Body of pancreas (tissue), 4 donors: Measurements from ENCODE around the gene CCDC91. TPM values are rescaled to one million over a fixed set of nuclear protein-coding genes. Genes with fewer than 3 reads are reported as not detected.

Experiments used
- ATAC-seq: fragments of 150-250 bp; one replicate; pipeline ENCODE4 v1.9.1; 2016
- DNase-seq, 4 donors: peaks; one replicate each; pipeline ENCODE4 v3.0.0-alpha.2; 2019
- H3K27ac ChIP-seq, 4 donors: fragments of 200-600 bp; sonication (generic); 1 replicate in 3 of 4; 2 replicates in 1 of 4; pipeline versions ENCODE4 v1.5.1 to v1.6.1; 2016 to 2019; ENCODE audit warnings: mild to moderate bottlenecking in 1 of 4, mixed read lengths in 1 of 4, moderate library complexity in 1 of 4
- H3K27me3 ChIP-seq, 2 donors: fragments of 200-600 bp; sonication (generic); one replicate each; pipeline ENCODE4 v1.6.0; 2016; ENCODE audit warnings: mild to moderate bottlenecking in 1 of 2
- H3K36me3 ChIP-seq, 2 donors: fragments of 200-600 bp; sonication (generic); replicated peaks in 1 of 2; 2 replicates each; pipeline ENCODE4 v1.5.1; 2016; ENCODE audit warnings: low read depth in 2 of 2; ENCODE audit not compliant: insufficient read depth in 1 of 2
- H3K4me1 ChIP-seq: fragments of 200-600 bp; sonication (generic); one replicate; pipeline ENCODE4 v1.6.0; 2016
- H3K4me3 ChIP-seq, 2 donors: fragments of 200-600 bp; sonication (generic); 1 replicate in 1 of 2; 2 replicates in 1 of 2; pipeline ENCODE4 v1.5.1; 2016 to 2019
- H3K9me3 ChIP-seq, 3 donors: fragments of 200-600 bp; sonication (generic); 1 replicate in 2 of 3; 2 replicates in 1 of 3; pipeline ENCODE4 v1.5.1; 2016
- CTCF ChIP-seq, 7 experiments: fragments of 450-650 bp in 4 of 7; fragments of 200-600 bp in 3 of 7; sonication (generic) in 3 of 7; IDR thresholded peaks; one replicate each; pipeline ENCODE4 v1.5.1; 2016 to 2019; ENCODE audit warnings: antibody characterized with exemption in 7 of 7
- POLR2A ChIP-seq, 3 donors: fragments of 450-650 bp; IDR thresholded peaks; one replicate each; pipeline ENCODE4 v1.6.1; 2016; ENCODE audit warnings: antibody characterized with exemption in 3 of 3, mild to moderate bottlenecking in 2 of 3
- WGBS, 2 donors: methylation state at CpG; one replicate each; pipeline ENCODE4 v1.1.5; 2017; 5-methylcytosine and 5-hydroxymethylcytosine counted together
- intact Hi-C: fragments of 100-400 bp; cut with DNase I; formaldehyde crosslinking; loops from one replicate; pipeline ENCODE4 v1.15.1; 2023
- total RNA-seq, 2 donors: library from RNA; depleted of rRNA; stranded (reverse); fragments of >200 nt; gene quantifications; one replicate each; pipeline ENCODE4 v1.1.0, GENCODE V29; 2016

CCDC91 gene
- total RNA-seq, result 10 to 100 TPM; 31.9 to 35.6 TPM

- H3K4me1 ChIP-seq, result peaks cover 27% of the 10 kb centered on the region
Measured at GRCh38 chr12:28190321-28191050, at the start of gene CCDC91. Gene CCDC91, plus strand, starts transcription at chr12:28190456. Its CDS starts 66,760 bp downstream, at chr12:28257216.

GRCh38 chr12:28144059-28144458 lies 46.2 kb upstream of the CCDC91 start:
- no peak for TF ChIP-seq POLR2A (IDR thresholded peaks at IDR 0.05)
- no peak for TF ChIP-seq CTCF (IDR thresholded peaks at IDR 0.05)
- DNase-seq, result no peak
- no peak for ATAC-seq
- no peak overlapping the region for H3K27ac ChIP-seq
- no peak overlapping the region for H3K4me3 ChIP-seq
- intact Hi-C loops, result no loop called here
- no peaks in the 10 kb centered on the region for H3K27me3 ChIP-seq
- H3K36me3 ChIP-seq, result no peaks in the 10 kb centered on the region
- no peaks in the 10 kb centered on the region for H3K9me3 ChIP-seq
- WGBS, 2 donors, result 78 to 85% methylated on average over 8 of the region's 8 CpGs
- H3K4me1 ChIP-seq, result no peaks in the 10 kb centered on the region

More at GRCh38 chr12:28190321-28191050, at the start of gene CCDC91:
- peak in 3 of 7 experiments; percentile 10 to 33 (median 12) for TF ChIP-seq CTCF (IDR thresholded peaks at IDR 0.05)
- TF ChIP-seq POLR2A (IDR thresholded peaks at IDR 0.05), result peak; percentile 85 to 88 (median 87)
- peak; percentile 83 for ATAC-seq
- no peaks in the 10 kb centered on the region for H3K27me3 ChIP-seq
- H3K4me3 ChIP-seq, result peak within 1 kb of the TSS; percentile 59 to 82
- no peaks in the 10 kb centered on the region for H3K9me3 ChIP-seq
- H3K27ac ChIP-seq, result peak within 1 kb of the TSS; percentile 98 to 100 (median 99)
- intact Hi-C loops, result no loop called here
- DNase-seq, result peak; percentile 90 to 92 (median 92)
- H3K36me3 ChIP-seq, result no peaks in the 10 kb centered on the region
- 1% methylated on average over 52 to 72 of the region's 72 CpGs for WGBS, 2 donors

- Histone ChIP-seq H3K27ac (no peak overlapping the region), H3K4me1 (no peaks in the 10 kb centered on the region), H3K36me3 (no peaks in the 10 kb centered on the region), H3K27me3 (no peaks in the 10 kb centered on the region), H3K9me3 (no peaks in the 10 kb centered on the region), H3K4me3 (no peak overlapping the region)
- intact Hi-C loops, result no loop called here
- 89 to 93% methylated on average over 2 of the region's 2 CpGs for WGBS, 2 donors
- TF ChIP-seq CTCF (IDR thresholded peaks at IDR 0.05), result no peak
- TF ChIP-seq POLR2A (IDR thresholded peaks at IDR 0.05), result no peak
- ATAC-seq, result no peak
- no peak for DNase-seq
Measured at GRCh38 chr12:28144532-28144931, 45.7 kb upstream of the CCDC91 start.

GRCh38 chr12:28145216-28145615 lies 45.0 kb upstream of the CCDC91 start:
- WGBS, 2 donors, result 77 to 91% methylated on average over 4 of the region's 4 CpGs
- no peaks in the 10 kb centered on the region for H3K4me1 ChIP-seq
- no peak overlapping the region for H3K4me3 ChIP-seq
- TF ChIP-seq POLR2A (IDR thresholded peaks at IDR 0.05) (no peak), CTCF (IDR thresholded peaks at IDR 0.05) (no peak)
- ATAC-seq (no peak), DNase-seq (no peak)
- intact Hi-C loops, result no loop called here
- H3K9me3 ChIP-seq, result no peaks in the 10 kb centered on the region
- no peaks in the 10 kb centered on the region for H3K27me3 ChIP-seq
- H3K27ac ChIP-seq, result no peak overlapping the region
- no peaks in the 10 kb centered on the region for H3K36me3 ChIP-seq

- intact Hi-C loops, result no loop called here
Measured at GRCh38 chr12:28149279-28149678, 41.0 kb upstream of the CCDC91 start.

More at GRCh38 chr12:28149279-28149678, 41.0 kb upstream of the CCDC91 start:
- DNase-seq (no peak), ATAC-seq (no peak)
- Histone ChIP-seq H3K9me3 (no peaks in the 10 kb centered on the region), H3K4me3 (no peak overlapping the region), H3K27ac (no peak overlapping the region), H3K36me3 (no peaks in the 10 kb centered on the region), H3K4me1 (no peaks in the 10 kb centered on the region), H3K27me3 (no peaks in the 10 kb centered on the region)
- TF ChIP-seq CTCF (IDR thresholded peaks at IDR 0.05) (no peak), POLR2A (IDR thresholded peaks at IDR 0.05) (no peak)
- WGBS, 2 donors, result 68 to 82% methylated on average over 3 of the region's 3 CpGs
